ENCODE data around the gene GTF2B. TPM values are rescaled to one million over a fixed set of nuclear protein-coding genes. Genes with fewer than 3 reads are reported as not detected.
A peak's percentile ranks its signal among the peaks of the same experiment; 100 is the strongest.

GTF2B gene
- total and polyA plus RNA-seq, 9 of the 15 experiments (the other 6 are each of a cell fraction or from before 2014, with no cell fraction given): 34.5 to 113 (median 66.0) TPM

DNA sequence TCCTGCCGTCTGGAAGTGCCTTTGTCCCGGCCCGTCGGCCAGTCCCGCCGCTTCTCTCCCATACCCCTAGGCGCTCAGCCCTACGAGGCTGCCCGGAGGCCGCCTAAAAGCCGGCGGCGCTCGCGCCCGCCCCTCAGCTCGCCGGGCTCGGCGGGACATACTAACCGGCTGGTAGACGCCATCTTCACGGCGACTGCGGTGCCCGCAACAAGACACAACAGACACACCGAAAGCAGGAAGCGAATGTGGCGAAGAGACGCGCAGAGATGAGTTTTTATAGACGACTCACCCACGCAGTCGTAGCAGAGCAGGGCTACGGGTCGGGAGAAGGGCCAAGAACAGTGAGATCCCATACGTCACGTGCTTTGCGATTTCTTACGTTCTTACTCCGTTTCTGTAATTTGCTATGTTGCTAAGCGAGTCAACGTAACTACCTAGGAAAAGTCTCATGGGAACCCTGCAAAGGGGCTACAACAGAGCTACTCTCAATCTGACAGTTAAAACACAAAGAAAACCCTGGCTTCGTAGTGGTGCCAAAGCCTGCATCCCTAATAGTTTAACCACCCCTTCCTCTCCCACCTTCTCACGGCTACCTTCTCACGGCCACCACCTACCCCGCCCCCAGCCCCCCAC is at the start of gene GTF2B (continued):
- peak; percentile 82 for TF ChIP-seq SMAD4 (CRISPR knock-in tag; conservative IDR thresholded peaks at IDR 0.05)
- TF ChIP-seq NFYB (IDR thresholded peaks at IDR 0.05; ENCODE audit: extremely low read depth, insufficient read length): no peak
- TF ChIP-seq, protein P1, sequence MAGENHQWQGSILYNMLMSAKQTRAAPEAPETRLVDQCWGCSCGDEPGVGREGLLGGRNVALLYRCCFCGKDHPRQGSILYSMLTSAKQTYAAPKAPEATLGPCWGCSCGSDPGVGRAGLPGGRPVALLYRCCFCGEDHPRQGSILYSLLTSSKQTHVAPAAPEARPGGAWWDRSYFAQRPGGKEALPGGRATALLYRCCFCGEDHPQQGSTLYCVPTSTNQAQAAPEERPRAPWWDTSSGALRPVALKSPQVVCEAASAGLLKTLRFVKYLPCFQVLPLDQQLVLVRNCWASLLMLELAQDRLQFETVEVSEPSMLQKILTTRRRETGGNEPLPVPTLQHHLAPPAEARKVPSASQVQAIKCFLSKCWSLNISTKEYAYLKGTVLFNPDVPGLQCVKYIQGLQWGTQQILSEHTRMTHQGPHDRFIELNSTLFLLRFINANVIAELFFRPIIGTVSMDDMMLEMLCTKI (IDR thresholded peaks at IDR 0.05; ENCODE audit: partially characterized antibody): no peak
- no peak for TF ChIP-seq NR2C2 (CRISPR knock-in tag; IDR thresholded peaks at IDR 0.05)
- peak; percentile 66 for TF ChIP-seq NR2C2 (tag; IDR thresholded peaks at IDR 0.05)
- TF ChIP-seq, protein P2, sequence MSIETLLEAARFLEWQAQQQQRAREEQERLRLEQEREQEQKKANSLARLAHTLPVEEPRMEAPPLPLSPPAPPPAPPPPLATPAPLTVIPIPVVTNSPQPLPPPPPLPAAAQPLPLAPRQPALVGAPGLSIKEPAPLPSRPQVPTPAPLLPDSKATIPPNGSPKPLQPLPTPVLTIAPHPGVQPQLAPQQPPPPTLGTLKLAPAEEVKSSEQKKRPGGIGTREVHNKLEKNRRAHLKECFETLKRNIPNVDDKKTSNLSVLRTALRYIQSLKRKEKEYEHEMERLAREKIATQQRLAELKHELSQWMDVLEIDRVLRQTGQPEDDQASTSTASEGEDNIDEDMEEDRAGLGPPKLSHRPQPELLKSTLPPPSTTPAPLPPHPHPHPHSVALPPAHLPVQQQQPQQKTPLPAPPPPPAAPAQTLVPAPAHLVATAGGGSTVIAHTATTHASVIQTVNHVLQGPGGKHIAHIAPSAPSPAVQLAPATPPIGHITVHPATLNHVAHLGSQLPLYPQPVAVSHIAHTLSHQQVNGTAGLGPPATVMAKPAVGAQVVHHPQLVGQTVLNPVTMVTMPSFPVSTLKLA (conservative IDR thresholded peaks at IDR 0.05): peak; percentile 79 to 89
- no peak for TF ChIP-seq ZNF785 (CRISPR knock-in tag; IDR thresholded peaks at IDR 0.05)
- no peak for TF ChIP-seq HNRNPK (IDR thresholded peaks at IDR 0.05; ENCODE audit: low read depth, low read length, poor library complexity, severe bottlenecking)
- TF ChIP-seq PHF20 (IDR thresholded peaks at IDR 0.05; ENCODE audit: partially characterized antibody): peak; percentile 93
- peak; percentile 78 for TF ChIP-seq HMGN3 (IDR thresholded peaks at IDR 0.05; ENCODE audit: borderline replicate concordance, extremely low read depth, insufficient read length, low read depth, low read length)
- TF ChIP-seq RBM39 (optimal IDR thresholded peaks at IDR 0.05; ENCODE audit: low read depth, low read length): peak; percentile 83
- TF ChIP-seq NR2F6 (CRISPR knock-in tag; IDR thresholded peaks at IDR 0.05): no peak
- TF ChIP-seq, protein P3, sequence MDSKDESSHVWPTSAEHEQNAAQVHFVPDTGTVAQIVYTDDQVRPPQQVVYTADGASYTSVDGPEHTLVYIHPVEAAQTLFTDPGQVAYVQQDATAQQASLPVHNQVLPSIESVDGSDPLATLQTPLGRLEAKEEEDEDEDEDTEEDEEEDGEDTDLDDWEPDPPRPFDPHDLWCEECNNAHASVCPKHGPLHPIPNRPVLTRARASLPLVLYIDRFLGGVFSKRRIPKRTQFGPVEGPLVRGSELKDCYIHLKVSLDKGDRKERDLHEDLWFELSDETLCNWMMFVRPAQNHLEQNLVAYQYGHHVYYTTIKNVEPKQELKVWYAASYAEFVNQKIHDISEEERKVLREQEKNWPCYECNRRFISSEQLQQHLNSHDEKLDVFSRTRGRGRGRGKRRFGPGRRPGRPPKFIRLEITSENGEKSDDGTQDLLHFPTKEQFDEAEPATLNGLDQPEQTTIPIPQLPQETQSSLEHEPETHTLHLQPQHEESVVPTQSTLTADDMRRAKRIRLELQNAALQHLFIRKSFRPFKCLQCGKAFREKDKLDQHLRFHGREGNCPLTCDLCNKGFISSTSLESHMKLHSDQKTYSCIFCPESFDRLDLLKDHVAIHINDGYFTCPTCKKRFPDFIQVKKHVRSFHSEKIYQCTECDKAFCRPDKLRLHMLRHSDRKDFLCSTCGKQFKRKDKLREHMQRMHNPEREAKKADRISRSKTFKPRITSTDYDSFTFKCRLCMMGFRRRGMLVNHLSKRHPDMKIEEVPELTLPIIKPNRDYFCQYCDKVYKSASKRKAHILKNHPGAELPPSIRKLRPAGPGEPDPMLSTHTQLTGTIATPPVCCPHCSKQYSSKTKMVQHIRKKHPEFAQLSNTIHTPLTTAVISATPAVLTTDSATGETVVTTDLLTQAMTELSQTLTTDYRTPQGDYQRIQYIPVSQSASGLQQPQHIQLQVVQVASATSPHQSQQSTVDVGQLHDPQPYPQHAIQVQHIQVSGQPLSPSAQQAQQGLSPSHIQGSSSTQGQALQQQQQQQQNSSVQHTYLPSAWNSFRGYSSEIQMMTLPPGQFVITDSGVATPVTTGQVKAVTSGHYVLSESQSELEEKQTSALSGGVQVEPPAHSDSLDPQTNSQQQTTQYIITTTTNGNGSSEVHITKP (IDR thresholded peaks at IDR 0.05; ENCODE audit: partially characterized antibody): peak; percentile 56
- peak; percentile 46; the same call in 1 of the 2 replicates for TF ChIP-seq BCOR (IDR thresholded peaks at IDR 0.05)
- no peak for TF ChIP-seq NR3C1 (CRISPR knock-in tag; IDR thresholded peaks at IDR 0.05)
- TF ChIP-seq FOXK1 (CRISPR knock-in tag; IDR thresholded peaks at IDR 0.05; ENCODE audit: borderline replicate concordance): peak; percentile 94; the same call in 1 of the 2 replicates
- no peak for TF ChIP-seq ZSCAN32 (CRISPR knock-in tag; IDR thresholded peaks at IDR 0.05)
- TF ChIP-seq ZNF830 (CRISPR knock-in tag; IDR thresholded peaks at IDR 0.05): 0 out of 2 replicates have a peak, but pooled peaks have one; percentile 27
- no peak for TF ChIP-seq TCFL5 (CRISPR knock-in tag; conservative IDR thresholded peaks at IDR 0.05)
- peak; percentile 51; a peak in 3 of 4 replicates for TF ChIP-seq MAZ (CRISPR knock-in tag; conservative IDR thresholded peaks at IDR 0.05 in 1 of 2, IDR thresholded peaks at IDR 0.05 in 1 of 2)

Measured in K562 (cell line).